CD8-positive, alpha-beta memory T cell (primary cell): ENCODE measurements around the gene HDAC9. TPM values are rescaled to one million over a fixed set of nuclear protein-coding genes. Genes with fewer than 3 reads are reported as not detected.

Experiments used
- CTCF ChIA-PET: fragments of 350-600 bp; sonication (Branson Sonifier 250); formaldehyde crosslinking; loops from one replicate; lab custom pipeline; 2021; ENCODE audit warnings: antibody characterized with exemption; lab: Charles Lee
- POLR2A ChIA-PET: fragments of 350-600 bp; sonication (Branson Sonifier 250); formaldehyde crosslinking; loops from one replicate; lab custom pipeline; 2021; ENCODE audit warnings: antibody characterized with exemption; lab: Charles Lee
- DNase-seq, 5 donors: peaks; one replicate each; pipeline versions ENCODE4 v3.0.0 to v3.0.0-alpha.2; 2020 to 2022; ENCODE audit warnings: mixed read lengths in 1 of 5
- H3K27ac ChIP-seq: one replicate; pipeline ENCODE4 v1.7.0; 2013; ENCODE audit warnings: low read depth, mild to moderate bottlenecking, low read length, moderate library complexity
- H3K27me3 ChIP-seq: 2 replicates; pipeline ENCODE4 v1.7.0; 2013; ENCODE audit warnings: low read length, mild to moderate bottlenecking; ENCODE audit not compliant: insufficient read depth, poor library complexity, severe bottlenecking
- H3K36me3 ChIP-seq: 2 replicates; pipeline ENCODE4 v1.7.0; 2013; ENCODE audit warnings: mild to moderate bottlenecking, low read length, moderate library complexity; ENCODE audit not compliant: insufficient read depth
- H3K4me1 ChIP-seq: 2 replicates; pipeline ENCODE4 v1.7.0; 2013; ENCODE audit warnings: mild to moderate bottlenecking, low read length, moderate library complexity; ENCODE audit not compliant: insufficient read depth
- H3K4me3 ChIP-seq: 2 replicates; pipeline ENCODE4 v1.7.0; 2013; ENCODE audit warnings: mild to moderate bottlenecking, low read length
- H3K9me3 ChIP-seq: 2 replicates; pipeline ENCODE4 v1.7.0; 2013; ENCODE audit warnings: mild to moderate bottlenecking, low read length
- H3K27ac Mint-ChIP-seq, 8 donors: one replicate each; pipeline ENCODE4 v1.8.0; 2020 to 2021; ENCODE audit warnings: mixed read lengths in 8 of 8, mild to moderate bottlenecking in 6 of 8, inconsistent platforms in 3 of 8, moderate library complexity in 3 of 8
- H3K27me3 Mint-ChIP-seq, 2 donors: one replicate each; pipeline ENCODE4 v1.8.0; 2020 to 2021; ENCODE audit warnings: mixed read lengths in 2 of 2, mild to moderate bottlenecking in 1 of 2, moderate library complexity in 1 of 2
- H3K36me3 Mint-ChIP-seq, 3 donors: one replicate each; pipeline ENCODE4 v1.8.0; 2020 to 2021; ENCODE audit warnings: mixed read lengths in 3 of 3, inconsistent platforms in 1 of 3, mild to moderate bottlenecking in 1 of 3
- H3K4me1 Mint-ChIP-seq, 3 donors: one replicate each; pipeline ENCODE4 v1.8.0; 2020 to 2021; ENCODE audit warnings: mixed read lengths in 3 of 3, inconsistent platforms in 1 of 3, mild to moderate bottlenecking in 1 of 3
- H3K4me3 Mint-ChIP-seq, 7 donors: one replicate each; pipeline ENCODE4 v1.8.0; 2020 to 2021; ENCODE audit warnings: mixed read lengths in 7 of 7, mild to moderate bottlenecking in 6 of 7, moderate library complexity in 4 of 7, inconsistent platforms in 2 of 7
- H3K9me3 Mint-ChIP-seq, 5 donors: one replicate each; pipeline ENCODE4 v1.8.0; 2020 to 2022; ENCODE audit warnings: mixed read lengths in 5 of 5, mild to moderate bottlenecking in 3 of 5, moderate library complexity in 2 of 5, inconsistent platforms in 1 of 5
- polyA plus RNA-seq: library from polyadenylated mRNA; unstranded; fragments of 300-500 nt; fragmentation: Illumina TruSeq; gene quantifications from one replicate; pipeline ENCODE4 v1.2.3, GENCODE V29; 2021
- total RNA-seq, 2 experiments: library from RNA; stranded (reverse); gene quantifications; one replicate each; pipeline ENCODE4 v1.2.3, GENCODE V29; 2021

The HDAC9 gene
- total and polyA plus RNA-seq, 3 experiments from 2014 or later = 2.5 to 5.0 (median 3.2) TPM

DNA sequence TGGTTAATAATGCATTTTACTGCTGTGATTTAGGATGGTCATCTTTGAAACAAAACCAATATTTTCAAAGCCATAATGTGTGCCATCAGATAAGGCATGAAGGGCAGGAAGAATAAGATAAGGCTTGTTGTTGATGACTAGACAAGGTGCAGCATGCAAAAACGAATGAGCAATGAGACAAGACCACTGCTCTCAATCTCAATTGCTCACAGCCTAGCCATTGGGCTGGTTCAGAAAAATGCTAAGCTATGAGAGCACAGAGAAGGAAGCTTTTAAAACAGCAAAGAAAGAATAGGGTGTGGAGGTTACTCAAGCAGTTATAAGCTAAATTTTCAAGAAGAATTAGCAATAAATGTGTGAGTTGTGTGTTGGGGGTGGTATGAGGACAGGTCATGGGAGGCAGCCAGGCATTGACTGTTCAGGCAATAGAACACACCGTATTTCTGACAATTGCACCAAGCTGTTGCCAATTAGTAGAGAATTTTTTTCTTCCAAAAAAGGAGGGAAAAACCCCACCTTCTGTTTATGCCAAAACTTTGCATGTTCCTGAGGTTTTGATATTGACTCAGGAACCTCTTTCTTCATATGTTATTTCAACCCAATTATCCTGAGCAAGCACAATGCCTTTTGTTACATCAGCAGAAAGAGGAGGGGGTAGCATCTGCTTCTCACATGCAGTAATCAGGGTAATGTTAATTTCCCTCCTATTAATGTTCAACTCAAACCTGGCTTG is 276.5 kb downstream of the HDAC9 start:
- no peak for DNase-seq
- CTCF ChIA-PET = no interaction called here
- H3K4me3 Mint-ChIP-seq = no peak overlapping the region
- H3K36me3 ChIP-seq = no peaks in the 10 kb centered on the region
- H3K4me1 ChIP-seq = no peaks in the 10 kb centered on the region
- no peaks in the 10 kb centered on the region for H3K9me3 ChIP-seq
- H3K4me1 Mint-ChIP-seq = no peaks in the 10 kb centered on the region
- POLR2A ChIA-PET = no interaction called here
- no peaks in the 10 kb centered on the region for H3K36me3 Mint-ChIP-seq
- no peak overlapping the region for H3K27ac Mint-ChIP-seq
- peaks cover 0 to 4% (median 0%) of the 10 kb centered on the region in 5 donors for H3K9me3 Mint-ChIP-seq
- no peak overlapping the region for H3K4me3 ChIP-seq
- no peak overlapping the region for H3K27ac ChIP-seq
- H3K27me3 Mint-ChIP-seq = peaks cover 0 to 2% of the 10 kb centered on the region in 2 donors
- H3K27me3 ChIP-seq = no peaks in the 10 kb centered on the region

DNA sequence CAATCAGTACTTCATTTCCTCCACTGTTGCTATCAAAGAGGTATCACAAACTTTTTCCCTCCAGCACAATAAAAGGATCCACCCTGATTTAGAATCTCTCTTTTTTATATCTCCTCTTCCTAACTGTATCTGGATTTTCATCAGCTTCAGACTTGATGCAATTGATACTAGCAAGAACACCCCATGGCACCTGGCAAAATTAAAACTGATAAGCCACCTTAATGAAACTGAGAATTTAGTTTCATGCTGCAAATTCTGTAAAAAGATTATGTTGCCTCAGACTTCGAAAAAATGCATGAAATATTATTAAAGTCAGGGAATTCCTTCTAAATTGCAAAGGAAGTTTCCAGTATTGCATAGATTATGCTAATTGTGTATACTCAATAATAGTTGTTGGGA is 277.0 kb downstream of the HDAC9 start:
- Mint-ChIP-seq H3K27me3 (peaks cover 0 to 2% of the 10 kb centered on the region in 2 donors), H3K9me3 (peaks cover 0 to 4% (median 0%) of the 10 kb centered on the region in 5 donors), H3K4me3 (no peak overlapping the region), H3K36me3 (no peaks in the 10 kb centered on the region), H3K4me1 (no peaks in the 10 kb centered on the region), H3K27ac (no peak overlapping the region)
- Histone ChIP-seq H3K9me3 (no peaks in the 10 kb centered on the region), H3K27me3 (no peaks in the 10 kb centered on the region), H3K4me3 (no peak overlapping the region), H3K27ac (no peak overlapping the region), H3K36me3 (no peaks in the 10 kb centered on the region), H3K4me1 (no peaks in the 10 kb centered on the region)
- ChIA-PET POLR2A (no interaction called here), CTCF (no interaction called here)
- DNase-seq = no peak

GRCh38 chr7:18777314-18777713 is 281.8 kb downstream of the HDAC9 start:
- peaks cover 0 to 2% of the 10 kb centered on the region in 2 donors for H3K27me3 Mint-ChIP-seq

GRCh38 chr7:18778594-18778993 is 283.0 kb downstream of the HDAC9 start:
- Mint-ChIP-seq H3K27me3 (peaks cover 0 to 2% of the 10 kb centered on the region in 2 donors), H3K36me3 (no peaks in the 10 kb centered on the region), H3K4me3 (no peak overlapping the region), H3K27ac (no peak overlapping the region), H3K9me3 (peaks cover 0 to 2% (median 0%) of the 10 kb centered on the region in 5 donors), H3K4me1 (no peaks in the 10 kb centered on the region)
- Histone ChIP-seq H3K27ac (no peak overlapping the region), H3K36me3 (no peaks in the 10 kb centered on the region), H3K4me3 (no peak overlapping the region), H3K27me3 (no peaks in the 10 kb centered on the region), H3K9me3 (no peaks in the 10 kb centered on the region), H3K4me1 (no peaks in the 10 kb centered on the region)
- CTCF ChIA-PET = no interaction called here
- POLR2A ChIA-PET = interaction anchor here (0.5 kb wide), 1 partner anchor 230 kb away, joined by 3 read pairs; no protein-coding TSS in a partner anchor
- DNase-seq = no peak

More at GRCh38 chr7:18777314-18777713, 281.8 kb downstream of the HDAC9 start:
- Mint-ChIP-seq H3K4me3 (no peak overlapping the region), H3K9me3 (peaks cover 0 to 2% (median 0%) of the 10 kb centered on the region in 5 donors), H3K27ac (no peak overlapping the region), H3K4me1 (no peaks in the 10 kb centered on the region), H3K36me3 (no peaks in the 10 kb centered on the region)
- Histone ChIP-seq H3K9me3 (no peaks in the 10 kb centered on the region), H3K4me1 (no peaks in the 10 kb centered on the region), H3K27me3 (no peaks in the 10 kb centered on the region), H3K36me3 (no peaks in the 10 kb centered on the region), H3K27ac (no peak overlapping the region), H3K4me3 (no peak overlapping the region)
- CTCF ChIA-PET = no interaction called here
- no peak for DNase-seq
- POLR2A ChIA-PET = no interaction called here

- Mint-ChIP-seq H3K27ac (no peak overlapping the region), H3K9me3 (peaks cover 0 to 4% (median 0%) of the 10 kb centered on the region in 5 donors), H3K36me3 (no peaks in the 10 kb centered on the region), H3K4me3 (no peak overlapping the region), H3K4me1 (no peaks in the 10 kb centered on the region), H3K27me3 (peaks cover 0 to 2% of the 10 kb centered on the region in 2 donors)
- Histone ChIP-seq H3K9me3 (no peaks in the 10 kb centered on the region), H3K4me3 (no peak overlapping the region), H3K4me1 (no peaks in the 10 kb centered on the region), H3K27me3 (no peaks in the 10 kb centered on the region), H3K36me3 (no peaks in the 10 kb centered on the region), H3K27ac (no peak overlapping the region)
- no peak for DNase-seq
- CTCF ChIA-PET = no interaction called here
- POLR2A ChIA-PET = no interaction called here
Measured at GRCh38 chr7:18780266-18780665, 284.7 kb downstream of the HDAC9 start.

GRCh38 chr7:18780938-18781337 is 285.4 kb downstream of the HDAC9 start:
- no peaks in the 10 kb centered on the region for H3K9me3 ChIP-seq
- no peak for DNase-seq
- no peak overlapping the region for H3K27ac ChIP-seq
- Mint-ChIP-seq H3K27me3 (peaks cover 0 to 2% of the 10 kb centered on the region in 2 donors), H3K9me3 (peaks cover 0 to 4% (median 0%) of the 10 kb centered on the region in 5 donors), H3K4me1 (no peaks in the 10 kb centered on the region), H3K36me3 (no peaks in the 10 kb centered on the region), H3K27ac (no peak overlapping the region), H3K4me3 (no peak overlapping the region)
- POLR2A ChIA-PET = no interaction called here
- CTCF ChIA-PET = no interaction called here
- H3K4me1 ChIP-seq = no peaks in the 10 kb centered on the region
- no peak overlapping the region for H3K4me3 ChIP-seq
- H3K36me3 ChIP-seq = no peaks in the 10 kb centered on the region
- H3K27me3 ChIP-seq = no peaks in the 10 kb centered on the region

DNA sequence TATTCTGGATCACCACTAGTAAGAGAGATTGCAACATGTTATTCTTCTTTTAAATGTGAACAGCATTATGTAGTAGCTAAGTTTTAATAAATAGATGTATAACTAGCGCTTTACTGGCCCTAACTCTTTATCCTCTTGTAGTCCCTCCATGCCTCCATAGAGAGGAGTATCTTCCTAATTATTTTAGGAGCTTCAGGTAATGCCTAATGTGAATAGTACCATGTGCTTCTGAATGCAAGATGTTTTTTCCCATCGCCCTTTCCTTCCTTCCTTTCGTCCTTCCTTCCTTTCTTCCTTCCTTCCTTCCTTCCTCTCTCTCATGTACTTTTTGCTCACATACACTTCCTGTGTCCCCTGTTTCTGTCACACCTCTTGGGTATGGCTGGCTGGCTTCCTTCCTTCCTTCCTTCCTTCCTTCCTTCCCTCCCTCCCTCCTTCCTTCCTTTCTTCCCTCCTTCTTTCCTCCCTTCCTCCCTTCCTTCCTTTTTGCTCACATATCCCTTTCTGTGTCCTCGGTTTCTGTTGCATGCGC is 290.7 kb downstream of the HDAC9 start:
- H3K9me3 ChIP-seq = no peaks in the 10 kb centered on the region
- H3K27me3 ChIP-seq = no peaks in the 10 kb centered on the region
- ChIA-PET CTCF (no interaction called here), POLR2A (no interaction called here)
- H3K4me1 ChIP-seq = no peaks in the 10 kb centered on the region
- DNase-seq = no peak
- no peak overlapping the region for H3K27ac Mint-ChIP-seq
- no peak overlapping the region for H3K27ac ChIP-seq
- no peaks in the 10 kb centered on the region for H3K27me3 Mint-ChIP-seq
- H3K4me3 ChIP-seq = no peak overlapping the region
- H3K4me3 Mint-ChIP-seq = no peak overlapping the region
- H3K36me3 ChIP-seq = no peaks in the 10 kb centered on the region
- H3K36me3 Mint-ChIP-seq = no peaks in the 10 kb centered on the region
- no peaks in the 10 kb centered on the region for H3K4me1 Mint-ChIP-seq
- H3K9me3 Mint-ChIP-seq = peaks cover 0 to 8% (median 5%) of the 10 kb centered on the region in 5 donors

DNA sequence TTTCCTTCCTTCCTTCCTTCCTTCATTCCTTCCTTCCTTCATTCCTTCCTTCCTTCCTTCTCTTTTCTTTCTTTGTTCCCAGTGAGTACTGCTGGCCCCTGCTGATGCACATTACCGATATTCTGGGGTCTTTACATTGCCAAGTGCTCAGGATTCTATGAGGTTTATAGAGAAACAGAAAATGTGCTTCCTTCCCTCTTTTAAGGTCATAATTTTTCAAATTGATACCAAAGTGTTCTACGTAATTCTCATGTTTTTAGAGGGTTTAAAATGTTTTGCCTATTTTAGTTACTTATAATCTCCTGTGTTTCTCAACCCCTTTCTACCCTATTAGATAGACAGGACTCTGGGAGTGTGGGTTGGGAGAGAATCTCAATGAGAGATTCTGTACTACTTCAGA is 291.2 kb downstream of the HDAC9 start:
- peaks cover 0 to 8% (median 5%) of the 10 kb centered on the region in 5 donors for H3K9me3 Mint-ChIP-seq
- Histone ChIP-seq H3K27me3 (no peaks in the 10 kb centered on the region), H3K27ac (no peak overlapping the region), H3K36me3 (no peaks in the 10 kb centered on the region), H3K9me3 (no peaks in the 10 kb centered on the region), H3K4me3 (no peak overlapping the region), H3K4me1 (no peaks in the 10 kb centered on the region)
- no peaks in the 10 kb centered on the region for H3K27me3 Mint-ChIP-seq
- no peak overlapping the region for H3K27ac Mint-ChIP-seq
- ChIA-PET CTCF (no interaction called here), POLR2A (no interaction called here)
- no peaks in the 10 kb centered on the region for H3K4me1 Mint-ChIP-seq
- H3K36me3 Mint-ChIP-seq = no peaks in the 10 kb centered on the region
- no peak overlapping the region for H3K4me3 Mint-ChIP-seq
- DNase-seq = no peak
